PC-9 (cell line): ENCODE results near the gene DET1. TPM values are rescaled to one million over a fixed set of nuclear protein-coding genes. Genes with fewer than 3 reads are reported as not detected.
"Not testable (repeated sequence)": the region's sequence is repeated elsewhere in the genome, so short reads cannot be mapped to it uniquely, and the experiment has no call there.

ENCODE experiments used
- BruUV-seq: library from RNA; stranded (reverse); fragments of 400-500 nt; replicated peaks from 2 replicates; lab custom pipeline; 2021; lab: Mats Ljungman, UMichigan
- CTCF ChIA-PET: fragments of 300-600 bp; sonication (Branson Sonifier 250); formaldehyde crosslinking; loops from one replicate; lab custom pipeline; 2022; ENCODE audit warnings: antibody characterized with exemption; lab: Charles Lee
- POLR2A ChIA-PET: fragments of 300-600 bp; sonication (Branson Sonifier 250); formaldehyde crosslinking; loops from one replicate; lab custom pipeline; 2022; ENCODE audit warnings: antibody characterized with exemption; ENCODE audit not compliant: unreplicated experiment; lab: Charles Lee
- DNase-seq, 2 experiments: peaks; one replicate each; pipeline versions ENCODE4 v3.0.0 to v3.0.0-alpha.2; 2015 to 2022; ENCODE audit warnings: mixed read lengths in 1 of 2
- H2AFZ ChIP-seq: fragments of 200-600 bp; sonication (generic); 2 replicates; pipeline ENCODE4 v1.8.1; 2017; ENCODE audit warnings: antibody characterized with exemption
- H3F3A ChIP-seq: fragments of 200-600 bp; sonication (generic); 2 replicates; pipeline ENCODE4 v1.8.1; 2017; ENCODE audit warnings: antibody characterized with exemption, mild to moderate bottlenecking, low read depth; ENCODE audit not compliant: insufficient read depth
- H3K27ac ChIP-seq: fragments of 200-600 bp; sonication (generic); 2 replicates; pipeline ENCODE4 v1.6.1; 2016; ENCODE audit warnings: mixed run types
- H3K27me3 ChIP-seq: fragments of 200-600 bp; sonication (generic); 2 replicates; pipeline ENCODE4 v1.6.1; 2016; ENCODE audit warnings: low read depth, mixed run types; ENCODE audit not compliant: insufficient read depth
- H3K36me3 ChIP-seq: fragments of 200-600 bp; sonication (generic); 2 replicates; pipeline ENCODE4 v1.6.1; 2016; ENCODE audit warnings: low read depth, mixed run types
- H3K4me1 ChIP-seq: fragments of 200-600 bp; sonication (generic); replicated peaks from 2 replicates; pipeline ENCODE4 v1.6.1; 2016; ENCODE audit warnings: mixed run types; ENCODE audit not compliant: insufficient read depth
- H3K4me2 ChIP-seq: fragments of 200-600 bp; sonication (generic); 2 replicates; pipeline ENCODE4 v1.6.1; 2017; ENCODE audit warnings: mixed run types
- H3K4me3 ChIP-seq: fragments of 200-600 bp; sonication (generic); 2 replicates; pipeline ENCODE4 v1.6.1; 2016; ENCODE audit warnings: mixed run types
- H3K79me2 ChIP-seq: fragments of 200-600 bp; sonication (generic); 2 replicates; pipeline ENCODE4 v1.6.1; 2017; ENCODE audit warnings: low read depth, mixed run types
- H3K9me2 ChIP-seq: fragments of 200-600 bp; sonication (generic); 2 replicates; pipeline ENCODE4 v1.8.1; 2017; ENCODE audit warnings: mild to moderate bottlenecking; ENCODE audit not compliant: insufficient read depth
- H3K9me3 ChIP-seq: fragments of 200-600 bp; sonication (generic); 2 replicates; pipeline ENCODE4 v1.8.1; 2016; ENCODE audit warnings: low read depth; ENCODE audit not compliant: insufficient read depth
- H4K20me1 ChIP-seq: fragments of 200-600 bp; sonication (generic); 2 replicates; pipeline ENCODE4 v1.8.1; 2017; ENCODE audit not compliant: insufficient read depth
- CTCF ChIP-seq: fragments of 200-600 bp; sonication (generic); conservative IDR thresholded peaks from 2 replicates; pipeline ENCODE4 v1.6.1; 2017; ENCODE audit warnings: mixed run types, antibody characterized with exemption, mild to moderate bottlenecking, moderate library complexity
- EZH2 ChIP-seq: fragments of 200-600 bp; sonication (generic); IDR thresholded peaks from 2 replicates; pipeline ENCODE4 v1.8.0; 2017; ENCODE audit warnings: antibody characterized with exemption, low read depth
- intact Hi-C: fragments of 100-400 bp; cut with micrococcal nuclease; formaldehyde crosslinking; loops from one replicate; pipeline ENCODE4 v1.10.0; 2022; ENCODE audit not compliant: unreplicated experiment
- total RNA-seq: library from RNA; stranded (reverse); gene quantifications from 2 replicates; pipeline ENCODE4 v1.2.3, GENCODE V29; 2021

Gene DET1
- total RNA-seq, 1 experiment from 2014 or later: 3.7 TPM

GRCh38 chr15:88472225-88472624 is 74.3 kb downstream of the DET1 start:
- Histone ChIP-seq H3K36me3 (peaks cover 4% of the 10 kb centered on the region; the same call in 1 of the 2 replicates), H4K20me1 (no peaks in the 10 kb centered on the region; the same call in 1 of the 2 replicates), H3K4me2 (no peak overlapping the region), H3K4me3 (no peak overlapping the region), H3F3A (no peaks in the 10 kb centered on the region), H3K79me2 (peaks cover 21% of the 10 kb centered on the region), H3K9me3 (no peaks in the 10 kb centered on the region), H3K27ac (no peak overlapping the region), H3K9me2 (no peaks in the 10 kb centered on the region), H3K27me3 (no peaks in the 10 kb centered on the region), H3K4me1 (peaks cover 6% of the 10 kb centered on the region), H2AFZ (no peak overlapping the region)
- DNase-seq: no peak
- intact Hi-C loops: loop anchor here (10.0 kb wide), 2 partner anchors 363 to 543 kb away; no protein-coding TSS in a partner anchor
- CTCF ChIA-PET: no interaction called here
- BruUV-seq: no TSS peak
- POLR2A ChIA-PET: no interaction called here
- TF ChIP-seq EZH2 (no peak), CTCF (no peak)

- no peaks in the 10 kb centered on the region for H3K36me3 ChIP-seq
- H3K4me1 ChIP-seq: peaks cover 14% of the 10 kb centered on the region
- BruUV-seq: no TSS peak
- POLR2A ChIA-PET: no interaction called here
- H3K9me3 ChIP-seq: no peaks in the 10 kb centered on the region
- H3K79me2 ChIP-seq: peaks cover 32% of the 10 kb centered on the region
- no peak overlapping the region for H3K4me2 ChIP-seq
- no peak overlapping the region for H2AFZ ChIP-seq
- CTCF ChIA-PET: no interaction called here
- H4K20me1 ChIP-seq: no peaks in the 10 kb centered on the region
- no peak for TF ChIP-seq EZH2
- no peak for TF ChIP-seq CTCF
- peaks cover 9% of the 10 kb centered on the region for H3F3A ChIP-seq
- no peak overlapping the region for H3K27ac ChIP-seq
- intact Hi-C loops: loop anchor here (10.0 kb wide), 2 partner anchors 364 to 544 kb away; no protein-coding TSS in a partner anchor
- no peaks in the 10 kb centered on the region for H3K9me2 ChIP-seq
- H3K4me3 ChIP-seq: no peak overlapping the region
- H3K27me3 ChIP-seq: no peaks in the 10 kb centered on the region
- DNase-seq: no peak
Observed at GRCh38 chr15:88470625-88471372, 75.7 kb downstream of the DET1 start.

GRCh38 chr15:88469321-88469720 is 77.2 kb downstream of the DET1 start:
- H3K4me3 ChIP-seq: no peak overlapping the region
- H3K4me2 ChIP-seq: no peak overlapping the region
- peaks cover 15% of the 10 kb centered on the region for H3F3A ChIP-seq
- BruUV-seq: no TSS peak
- no peak overlapping the region for H3K27ac ChIP-seq
- H3K36me3 ChIP-seq: 0 out of 2 replicates have a peak, but pooled peaks cover 9% of the 10 kb centered on the region
- H3K4me1 ChIP-seq: peaks cover 24% of the 10 kb centered on the region
- CTCF ChIA-PET: no interaction called here
- intact Hi-C loops: no loop called here
- no peak for DNase-seq
- no peaks in the 10 kb centered on the region for H3K27me3 ChIP-seq
- H4K20me1 ChIP-seq: no peaks in the 10 kb centered on the region
- H3K79me2 ChIP-seq: peaks cover 44% of the 10 kb centered on the region
- POLR2A ChIA-PET: no interaction called here
- H2AFZ ChIP-seq: no peak overlapping the region
- no peaks in the 10 kb centered on the region for H3K9me2 ChIP-seq
- H3K9me3 ChIP-seq: no peaks in the 10 kb centered on the region
- TF ChIP-seq CTCF (no peak), EZH2 (no peak)

GRCh38 chr15:88468721-88469120 is 77.8 kb downstream of the DET1 start:
- H3K27me3 ChIP-seq, H2AFZ ChIP-seq, CTCF ChIA-PET, POLR2A ChIA-PET, DNase-seq, H4K20me1 ChIP-seq, H3K9me2 ChIP-seq, BruUV-seq, H3K9me3 ChIP-seq, H3K36me3 ChIP-seq, H3K27ac ChIP-seq, intact Hi-C loops: not testable (repeated sequence)
- H3K4me3 ChIP-seq: peak overlapping the region; percentile 87; the same call in 1 of the 2 replicates
- peaks cover 44% of the 10 kb centered on the region for H3K79me2 ChIP-seq
- peaks cover 15% of the 10 kb centered on the region for H3F3A ChIP-seq
- H3K4me1 ChIP-seq: peaks cover 24% of the 10 kb centered on the region
- peak overlapping the region; percentile 87 for H3K4me2 ChIP-seq
